Kidney (tissue), 14 donors: ENCODE measurements around the gene ASTN1. TPM values are rescaled to one million over a fixed set of nuclear protein-coding genes. Genes with fewer than 3 reads are reported as not detected.

Source experiments
- DNase-seq, 5 donors: peaks; one replicate each; pipeline ENCODE4 v3.0.0-alpha.2; 2013 to 2020
- FAIRE-seq: peaks from 2 replicates; lab custom pipeline; 2012; peaks lifted over from hg19 to GRCh38; lab: Jason Lieb, UNC
- H3K27ac ChIP-seq, 2 donors: one replicate each; pipeline ENCODE4 v1.7.0; 2013; ENCODE audit warnings: low read depth in 2 of 2, low read length in 2 of 2, inconsistent platforms in 1 of 2
- H3K27me3 ChIP-seq: one replicate; pipeline ENCODE4 v1.7.1; 2013; ENCODE audit warnings: low read length, inconsistent platforms; ENCODE audit not compliant: control insufficient read depth, insufficient read depth
- H3K36me3 ChIP-seq, 3 donors: one replicate each; pipeline versions ENCODE4 v1.7.0 to v1.7.1; 2013; ENCODE audit warnings: low read length in 3 of 3, control low read depth in 1 of 3, inconsistent platforms in 1 of 3; ENCODE audit not compliant: insufficient read depth in 3 of 3, control insufficient read depth in 2 of 3
- H3K4me1 ChIP-seq, 3 donors: one replicate each; pipeline versions ENCODE4 v1.7.0 to v1.7.1; 2013; ENCODE audit warnings: low read length in 3 of 3, inconsistent platforms in 1 of 3, low read depth in 1 of 3; ENCODE audit not compliant: control insufficient read depth in 2 of 3, insufficient read depth in 2 of 3
- H3K4me3 ChIP-seq, 3 donors: one replicate each; pipeline versions ENCODE4 v1.7.0 to v1.8.1; 2013; ENCODE audit warnings: low read length in 3 of 3, control low read depth in 1 of 3, inconsistent platforms in 1 of 3
- H3K9ac ChIP-seq, 3 donors: one replicate each; pipeline versions ENCODE4 v1.7.0 to v1.7.1; 2013; ENCODE audit warnings: low read length in 3 of 3, control low read depth in 1 of 3, inconsistent platforms in 1 of 3
- H3K9me3 ChIP-seq, 3 donors: one replicate each; pipeline versions ENCODE4 v1.7.0 to v1.7.1; 2013; ENCODE audit warnings: low read length in 3 of 3, control low read depth in 1 of 3, inconsistent platforms in 1 of 3; ENCODE audit not compliant: control insufficient read depth in 2 of 3, insufficient read depth in 1 of 3
- intact Hi-C: fragments of 100-400 bp; cut with DNase I; formaldehyde crosslinking; loops from one replicate; pipeline ENCODE4 v1.11.1; 2022
- polyA plus RNA-seq: library from polyadenylated mRNA; stranded (reverse); fragments of 350-450 nt; fragmentation: Illumina TruSeq; extraction: RNeasy Lipid Tissue Mini Kit (QIAGEN cat#74804); gene quantifications from one replicate; pipeline ENCODE4 v1.2.3, GENCODE V29; 2014; ENCODE audit warnings: low read depth, low replicate concordance; ENCODE audit not compliant: insufficient read depth
- total RNA-seq: library from RNA; stranded (reverse); fragmentation: NEBNext Ultra II Directional; extraction: Animal tissue kit (Norgen Biotek cat#: 25700); gene quantifications from one replicate; pipeline ENCODE4 v1.2.1, GENCODE V29; 2021
- TF ChIP-seq, protein P1 (sequence below): IDR thresholded peaks from 3 replicates; pipeline ENCODE4 v1.5.1; 2012; ENCODE audit warnings: mild to moderate bottlenecking, moderate library complexity, borderline replicate concordance; ENCODE audit not compliant: insufficient read depth; ENCODE audit errors: extremely low read depth
- donor health status: control.
- donor health status: control.
- donor health status: control.
- donor health status: control.
- donor health status: control.
- donor health status: DM: yes; HTN: yes; CAD: no.
- donor health status: Normal renal cell carcinoma (clear cell type).

The ASTN1 gene
- total and polyA plus RNA-seq, 2 donors from 2014 or later: 0.19 to 0.25 TPM

DNA sequence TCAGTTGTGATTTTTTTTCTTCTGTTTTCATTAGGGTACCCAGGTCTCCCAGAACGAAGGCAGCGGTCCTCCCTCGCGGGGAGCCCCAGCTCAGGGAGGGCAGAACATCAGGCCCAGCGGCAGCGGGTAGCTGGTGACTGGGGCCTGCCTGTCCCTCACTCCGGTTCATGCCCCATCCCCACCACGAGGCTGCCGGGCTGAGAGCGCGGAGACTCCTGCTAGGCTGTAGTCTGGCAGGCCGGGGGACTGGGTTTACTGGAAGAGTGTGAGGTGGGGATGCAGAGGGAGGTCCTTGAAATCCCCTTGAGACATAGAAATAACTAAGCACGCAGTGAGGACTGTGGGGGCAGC, 16.7 kb upstream of the ASTN1 start:
- Histone ChIP-seq H3K4me3 (peak overlapping the region in 1 of 3 donors; percentile 34), H3K9ac (no peak overlapping the region), H3K27ac (no peak overlapping the region), H3K4me1 (peaks cover 0 to 4% (median 0%) of the 10 kb centered on the region in 3 donors), H3K36me3 (no peaks in the 10 kb centered on the region), H3K27me3 (no peaks in the 10 kb centered on the region), H3K9me3 (no peaks in the 10 kb centered on the region)
- TF ChIP-seq, protein P1, sequence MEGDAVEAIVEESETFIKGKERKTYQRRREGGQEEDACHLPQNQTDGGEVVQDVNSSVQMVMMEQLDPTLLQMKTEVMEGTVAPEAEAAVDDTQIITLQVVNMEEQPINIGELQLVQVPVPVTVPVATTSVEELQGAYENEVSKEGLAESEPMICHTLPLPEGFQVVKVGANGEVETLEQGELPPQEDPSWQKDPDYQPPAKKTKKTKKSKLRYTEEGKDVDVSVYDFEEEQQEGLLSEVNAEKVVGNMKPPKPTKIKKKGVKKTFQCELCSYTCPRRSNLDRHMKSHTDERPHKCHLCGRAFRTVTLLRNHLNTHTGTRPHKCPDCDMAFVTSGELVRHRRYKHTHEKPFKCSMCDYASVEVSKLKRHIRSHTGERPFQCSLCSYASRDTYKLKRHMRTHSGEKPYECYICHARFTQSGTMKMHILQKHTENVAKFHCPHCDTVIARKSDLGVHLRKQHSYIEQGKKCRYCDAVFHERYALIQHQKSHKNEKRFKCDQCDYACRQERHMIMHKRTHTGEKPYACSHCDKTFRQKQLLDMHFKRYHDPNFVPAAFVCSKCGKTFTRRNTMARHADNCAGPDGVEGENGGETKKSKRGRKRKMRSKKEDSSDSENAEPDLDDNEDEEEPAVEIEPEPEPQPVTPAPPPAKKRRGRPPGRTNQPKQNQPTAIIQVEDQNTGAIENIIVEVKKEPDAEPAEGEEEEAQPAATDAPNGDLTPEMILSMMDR: no peak
- DNase-seq: peak in 1 of 5 donors; percentile 71
- FAIRE-seq: no peak
- intact Hi-C loops: no loop called here

DNA sequence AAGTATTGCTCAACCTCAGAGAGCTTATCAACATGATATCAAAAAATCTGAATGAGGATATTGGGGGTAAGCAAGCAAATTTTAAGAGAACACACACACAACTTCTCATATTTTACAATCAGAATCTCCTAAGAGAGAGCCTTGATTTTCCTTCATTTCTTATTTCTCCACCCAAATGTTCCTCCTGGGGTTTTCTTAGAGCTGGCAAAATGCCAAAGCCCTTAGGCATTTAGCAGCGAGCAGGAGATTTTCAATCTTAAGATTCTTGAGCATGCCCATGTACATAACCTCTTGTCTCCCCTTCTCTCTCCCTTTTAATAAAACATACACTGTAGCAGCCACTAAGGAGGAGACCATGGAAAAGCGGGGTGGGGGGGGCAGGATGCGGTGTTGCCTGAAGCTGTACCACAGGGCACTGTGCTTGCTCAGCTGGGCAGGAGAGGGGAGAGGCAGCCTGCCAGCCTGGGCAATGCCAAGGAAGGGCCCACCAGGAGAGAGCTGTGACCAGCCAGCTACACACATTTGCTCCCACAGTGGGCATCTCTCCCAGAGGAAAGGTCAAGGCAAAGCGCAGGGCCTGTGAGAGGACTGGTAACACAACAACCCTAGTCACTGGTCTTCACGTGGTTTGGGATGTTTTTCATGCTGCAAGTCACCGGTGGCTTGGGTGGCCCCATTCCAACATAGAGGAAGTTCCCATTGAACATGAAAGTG, 10.6 kb upstream of the ASTN1 start:
- H3K9me3 ChIP-seq: no peaks in the 10 kb centered on the region
- DNase-seq: no peak
- no peak overlapping the region for H3K27ac ChIP-seq
- H3K9ac ChIP-seq: no peak overlapping the region
- H3K4me1 ChIP-seq: peaks cover 0 to 6% (median 0%) of the 10 kb centered on the region in 3 donors
- no peaks in the 10 kb centered on the region for H3K36me3 ChIP-seq
- no peak overlapping the region for H3K4me3 ChIP-seq
- TF ChIP-seq, protein P1: no peak
- intact Hi-C loops: no loop called here
- FAIRE-seq: no peak
- peaks cover 11% of the 10 kb centered on the region for H3K27me3 ChIP-seq

DNA sequence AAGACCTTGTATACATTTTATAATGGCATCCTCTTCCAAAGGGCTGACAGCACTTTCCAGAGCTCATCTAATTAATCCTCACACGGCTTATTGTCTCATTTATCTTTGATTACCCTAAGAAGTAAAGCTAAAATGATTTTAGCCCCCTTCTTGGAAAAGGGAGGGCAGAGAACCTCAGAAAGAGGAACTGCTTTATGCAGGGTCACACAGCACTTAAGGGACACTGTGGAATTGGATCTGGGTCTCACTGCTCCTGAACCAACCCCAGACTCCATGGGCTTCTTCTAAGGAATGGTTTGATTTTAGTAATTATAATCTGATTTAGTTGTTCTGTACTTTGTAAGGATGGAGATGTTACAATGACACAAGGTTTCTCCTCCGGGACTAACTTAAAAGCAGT, 9.5 kb upstream of the ASTN1 start:
- Histone ChIP-seq H3K9me3 (no peaks in the 10 kb centered on the region), H3K4me1 (peaks cover 0 to 6% (median 0%) of the 10 kb centered on the region in 3 donors), H3K4me3 (no peak overlapping the region), H3K9ac (no peak overlapping the region), H3K36me3 (no peaks in the 10 kb centered on the region), H3K27ac (no peak overlapping the region), H3K27me3 (peaks cover 17% of the 10 kb centered on the region)
- FAIRE-seq (no peak), DNase-seq (no peak)
- TF ChIP-seq, protein P1: no peak
- intact Hi-C loops: no loop called here

DNA sequence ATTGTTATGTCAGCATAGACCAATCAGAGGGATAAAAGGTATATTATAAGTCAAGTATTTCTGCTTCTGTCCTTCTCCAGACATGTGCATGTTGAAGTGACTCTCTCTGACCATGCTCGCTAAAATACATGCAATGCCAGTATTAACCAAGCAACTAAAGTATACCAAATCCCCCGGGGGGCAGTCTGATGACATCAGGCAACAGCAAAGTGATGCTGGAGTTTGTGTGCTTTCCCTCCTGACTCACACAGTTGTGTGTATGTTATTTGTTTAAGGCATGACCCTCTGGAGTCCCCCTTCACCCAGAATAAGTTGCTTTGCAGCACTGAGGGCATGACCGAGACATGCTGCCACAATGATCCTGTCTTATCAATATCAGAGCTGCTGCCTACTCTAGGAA, 8.4 kb upstream of the ASTN1 start:
- Histone ChIP-seq H3K27ac (no peak overlapping the region), H3K36me3 (no peaks in the 10 kb centered on the region), H3K27me3 (peaks cover 22% of the 10 kb centered on the region), H3K4me3 (no peak overlapping the region), H3K9me3 (no peaks in the 10 kb centered on the region), H3K9ac (no peak overlapping the region), H3K4me1 (peaks cover 0 to 6% (median 0%) of the 10 kb centered on the region in 3 donors)
- no peak for DNase-seq
- no peak for FAIRE-seq
- intact Hi-C loops: no loop called here
- TF ChIP-seq, protein P1: no peak
